Lower lobe of right lung (tissue), 2 donors: Measurements from ENCODE around the gene ADAMTS20. TPM values are rescaled to one million over a fixed set of nuclear protein-coding genes. Genes with fewer than 3 reads are reported as not detected.

Experiments
- ATAC-seq, 2 donors: fragments of 200-7000 bp; cut with Tn5 transposase; one replicate each; pipeline ENCODE4 v1.9.1; 2020 to 2022; ENCODE audit warnings: mild to moderate bottlenecking in 2 of 2, moderate library complexity in 2 of 2
- DNase-seq: peaks from one replicate; pipeline ENCODE4 v3.0.0-alpha.2; 2020
- H3K27ac ChIP-seq: fragments of 200-600 bp; one replicate; pipeline ENCODE4 v1.8.0; 2022
- H3K27me3 ChIP-seq: fragments of 200-600 bp; one replicate; pipeline ENCODE4 v1.8.0; 2022; ENCODE audit warnings: low read depth
- H3K36me3 ChIP-seq: fragments of 200-600 bp; one replicate; pipeline ENCODE4 v1.8.0; 2022; ENCODE audit warnings: mild to moderate bottlenecking
- H3K4me1 ChIP-seq: fragments of 200-600 bp; one replicate; pipeline ENCODE4 v1.8.0; 2022
- H3K4me3 ChIP-seq: fragments of 200-600 bp; one replicate; pipeline ENCODE4 v1.8.0; 2022; ENCODE audit warnings: mild to moderate bottlenecking
- H3K9me3 ChIP-seq: fragments of 200-600 bp; one replicate; pipeline ENCODE4 v1.8.0; 2022
- CTCF ChIP-seq: fragments of 200-600 bp; IDR thresholded peaks from one replicate; pipeline ENCODE4 v1.8.0; 2022; ENCODE audit warnings: antibody characterized with exemption, mild to moderate bottlenecking
- intact Hi-C: fragments of 100-400 bp; cut with DNase I; formaldehyde crosslinking; loops from one replicate; pipeline ENCODE4 v1.11.0; 2022
- total RNA-seq: library from RNA; stranded (reverse); fragmentation: NEBNext Ultra II Directional; extraction: Animal tissue kit (Norgen Biotek cat#: 25700); gene quantifications from one replicate; pipeline ENCODE4 v1.2.1, GENCODE V29; 2021
- donor health status: DM: no; HTN: yes; CAD: no; lungs with severe emphysema.

Gene ADAMTS20
- total RNA-seq, 1 donor from 2014 or later = not detected

DNA sequence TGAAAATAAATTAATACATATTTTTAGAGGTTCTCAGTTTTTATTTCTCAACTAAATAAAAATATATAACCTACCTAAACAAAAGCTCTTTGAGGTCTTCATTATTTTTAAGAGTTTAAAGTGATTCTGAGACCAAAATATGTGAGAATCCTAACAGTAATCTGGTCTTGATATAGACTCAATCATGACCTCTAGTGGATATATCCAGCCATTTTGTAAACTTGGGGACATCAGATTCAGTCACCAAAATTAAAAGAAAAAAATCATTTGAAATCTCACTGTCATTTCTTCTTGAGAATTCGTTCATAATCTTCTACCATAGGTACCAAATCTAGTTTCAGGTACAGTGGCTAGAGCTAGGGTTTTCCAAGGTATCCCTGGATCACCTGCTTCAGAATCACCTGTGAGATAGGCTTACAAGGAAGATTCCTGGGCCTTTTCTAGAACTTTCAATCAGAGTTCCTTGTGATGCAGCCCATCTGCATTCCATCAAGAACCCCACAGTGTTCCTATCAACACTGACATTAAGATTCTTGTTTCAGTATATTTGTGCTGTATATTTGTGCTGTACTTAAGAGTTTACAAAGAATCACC is 214.9 kb downstream of the ADAMTS20 start:
- TF ChIP-seq CTCF = peak; percentile 49
- H3K9me3 ChIP-seq = no peaks in the 10 kb centered on the region
- no peak overlapping the region for H3K27ac ChIP-seq
- intact Hi-C loops = no loop called here
- H3K4me1 ChIP-seq = peaks cover 6% of the 10 kb centered on the region
- ATAC-seq (no peak), DNase-seq (no peak)
- H3K27me3 ChIP-seq = no peaks in the 10 kb centered on the region
- H3K36me3 ChIP-seq = no peaks in the 10 kb centered on the region
- H3K4me3 ChIP-seq = no peak overlapping the region

- H3K27ac ChIP-seq = no peak overlapping the region
- H3K4me1 ChIP-seq = peaks cover 5% of the 10 kb centered on the region
- no peak for DNase-seq
- no peaks in the 10 kb centered on the region for H3K27me3 ChIP-seq
- H3K36me3 ChIP-seq = no peaks in the 10 kb centered on the region
- no peak for TF ChIP-seq CTCF
- H3K4me3 ChIP-seq = no peak overlapping the region
- intact Hi-C loops = no loop called here
- ATAC-seq = no peak
- H3K9me3 ChIP-seq = no peaks in the 10 kb centered on the region
Measured at GRCh38 chr12:43333644-43334043, 218.4 kb downstream of the ADAMTS20 start.

GRCh38 chr12:43332977-43333640 is 218.9 kb downstream of the ADAMTS20 start:
- no peak for DNase-seq
- Histone ChIP-seq H3K27me3 (no peaks in the 10 kb centered on the region), H3K4me1 (no peaks in the 10 kb centered on the region), H3K36me3 (no peaks in the 10 kb centered on the region), H3K27ac (no peak overlapping the region), H3K9me3 (no peaks in the 10 kb centered on the region), H3K4me3 (no peak overlapping the region)
- TF ChIP-seq CTCF = no peak
- no peak for ATAC-seq
- intact Hi-C loops = no loop called here

GRCh38 chr12:43331935-43332334 is 220.1 kb downstream of the ADAMTS20 start:
- Histone ChIP-seq H3K27ac (no peak overlapping the region), H3K27me3 (no peaks in the 10 kb centered on the region), H3K4me1 (no peaks in the 10 kb centered on the region), H3K36me3 (no peaks in the 10 kb centered on the region), H3K9me3 (no peaks in the 10 kb centered on the region), H3K4me3 (no peak overlapping the region)
- ATAC-seq = no peak
- intact Hi-C loops = no loop called here
- TF ChIP-seq CTCF = no peak
- DNase-seq = no peak

DNA sequence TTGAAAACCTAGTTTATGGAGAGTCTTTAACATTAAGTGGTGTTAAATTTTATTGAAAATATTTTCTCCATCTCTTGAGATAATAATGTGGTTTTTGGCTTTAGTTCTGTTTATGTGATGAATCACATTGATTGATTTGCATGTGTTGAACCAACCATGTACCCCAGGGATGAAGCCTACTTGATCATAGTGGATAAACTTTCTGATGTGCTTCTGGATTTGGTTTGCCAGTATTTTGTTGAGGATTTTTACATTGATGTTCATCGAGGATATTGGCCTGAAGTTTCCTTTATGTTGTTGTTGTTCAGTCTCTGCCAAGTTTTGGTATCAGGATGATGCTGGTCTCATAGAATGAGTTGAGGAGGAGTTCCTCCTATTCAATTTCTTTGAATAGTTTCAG is 222.6 kb downstream of the ADAMTS20 start:
- no peak overlapping the region for H3K4me3 ChIP-seq
- H3K4me1 ChIP-seq = no peaks in the 10 kb centered on the region
- TF ChIP-seq CTCF = no peak
- H3K9me3 ChIP-seq = no peaks in the 10 kb centered on the region
- DNase-seq = no peak
- no peak overlapping the region for H3K27ac ChIP-seq
- no peaks in the 10 kb centered on the region for H3K36me3 ChIP-seq
- H3K27me3 ChIP-seq = no peaks in the 10 kb centered on the region
- no peak for ATAC-seq
- intact Hi-C loops = no loop called here
